ENCODE data around the gene RIPOR2. TPM values are rescaled to one million over a fixed set of nuclear protein-coding genes. Genes with fewer than 3 reads are reported as not detected.

The RIPOR2 gene
- total and polyA plus RNA-seq, 10 of the 15 experiments (the other 5 are each of a cell fraction or from before 2014, with no cell fraction given), result 22.2 to 48.2 (median 34.7) TPM

- Histone ChIP-seq H3K27me3 (replicated peaks in 1 of 2; ENCODE audit: control insufficient read depth in 2 of 2, insufficient read depth in 2 of 2, low read length in 1 of 2) (no peaks in the 10 kb centered on the region), H3K4me1 (ENCODE audit: control insufficient read depth, insufficient read depth, low read length) (no peaks in the 10 kb centered on the region), H3K4me3 (no peak overlapping the region), H2AFZ (ENCODE audit: control insufficient read depth, low read depth, low read length) (no peak overlapping the region), H3K36me3 (ENCODE audit: control insufficient read depth in 2 of 2, insufficient read depth in 2 of 2, low read length in 1 of 2) (no peaks in the 10 kb centered on the region), H3K9me3 (replicated peaks; ENCODE audit: control insufficient read depth, insufficient read depth, low read length) (peaks cover under 1% of the 10 kb centered on the region; the same call in 1 of the 3 replicates), H3K9ac (ENCODE audit: control insufficient read depth, insufficient read depth, low read length) (no peak overlapping the region), H4K20me1 (ENCODE audit: control insufficient read depth, insufficient read depth) (no peaks in the 10 kb centered on the region), H3K4me2 (ENCODE audit: control insufficient read depth, insufficient read depth) (no peak overlapping the region), H3K79me2 (ENCODE audit: control insufficient read depth, insufficient read depth, low read length) (no peaks in the 10 kb centered on the region), H3K27ac (ENCODE audit: control insufficient read depth, insufficient read depth) (no peak overlapping the region)
- POLR2A ChIA-PET, result interaction anchor here (0.6 kb wide), 1 partner anchor 183 kb away, joined by 3 read pairs; no protein-coding TSS in a partner anchor
- RAD21 ChIA-PET (ENCODE audit: unreplicated experiment), result no interaction called here
- DNase-seq (ENCODE audit: low read depth, low spot score) (no peak), ATAC-seq (no peak), FAIRE-seq (no peak)
- WGBS (ENCODE audit: insufficient coverage, insufficient replicate concordance, low lambda C conversion rate, missing lambda C conversion rate), result 92% methylated on average over 5 of the region's 5 CpGs
- TF ChIP-seq SMARCA5 (IDR thresholded peaks at IDR 0.05) (no peak), RELA (IDR thresholded peaks at IDR 0.05; ENCODE audit: borderline replicate concordance, partially characterized antibody) (no peak), EGR1 (IDR thresholded peaks at IDR 0.05; ENCODE audit: borderline replicate concordance in 1 of 2, low read depth in 2 of 2, low read length in 2 of 2) (no peak), NFIC (IDR thresholded peaks at IDR 0.05; ENCODE audit: low read depth, low read length) (no peak), FOXM1 (IDR thresholded peaks at IDR 0.05; ENCODE audit: low read depth, low read length) (no peak)
- no TSS peak for BruUV-seq (replicated peaks)
- SMC1A ChIA-PET (ENCODE audit: uncharacterized antibody, unreplicated experiment), result interaction anchor here (1.1 to 2.1 kb wide), 3 partner anchors 17 to 191 kb away, joined by 3 to 7 read pairs (median 4); no protein-coding TSS in a partner anchor
- CTCF ChIA-PET, result interaction anchor here (0.9 to 1.4 kb wide), 3 partner anchors 58 to 179 kb away, joined by 3 read pairs; no protein-coding TSS in a partner anchor
- in situ Hi-C loops (cut with MboI), result loop anchor here (5.0 kb wide), 1 partner anchor 173 kb away; no protein-coding TSS in a partner anchor
- intact Hi-C loops (cut with micrococcal nuclease; ENCODE audit: unreplicated experiment), result no loop called here
Observed at GRCh38 chr6:24760210-24760609, 175.6 kb downstream of the RIPOR2 start.

- no peak for ATAC-seq
- Histone ChIP-seq H3K36me3 (ENCODE audit: control insufficient read depth in 2 of 2, insufficient read depth in 2 of 2, low read length in 1 of 2) (no peaks in the 10 kb centered on the region), H3K4me1 (ENCODE audit: control insufficient read depth, insufficient read depth, low read length) (no peaks in the 10 kb centered on the region), H4K20me1 (ENCODE audit: control insufficient read depth, insufficient read depth) (no peaks in the 10 kb centered on the region), H3K27ac (ENCODE audit: control insufficient read depth, insufficient read depth) (no peak overlapping the region), H3K4me3 (no peak overlapping the region), H3K9ac (ENCODE audit: control insufficient read depth, insufficient read depth, low read length) (no peak overlapping the region), H3K9me3 (replicated peaks; ENCODE audit: control insufficient read depth, insufficient read depth, low read length) (peaks cover 2% of the 10 kb centered on the region; the same call in 1 of the 3 replicates), H3K4me2 (ENCODE audit: control insufficient read depth, insufficient read depth) (no peak overlapping the region), H3K27me3 (replicated peaks in 1 of 2; ENCODE audit: control insufficient read depth in 2 of 2, insufficient read depth in 2 of 2, low read length in 1 of 2) (no peaks in the 10 kb centered on the region), H2AFZ (ENCODE audit: control insufficient read depth, low read depth, low read length) (no peak overlapping the region), H3K79me2 (ENCODE audit: control insufficient read depth, insufficient read depth, low read length) (no peaks in the 10 kb centered on the region)
- no TSS peak for BruUV-seq (replicated peaks)
- RAD21 ChIA-PET (ENCODE audit: unreplicated experiment), result interaction anchor here (0.6 to 1.9 kb wide), 2 partner anchors 16 to 17 kb away, joined by 3 to 4 read pairs; no protein-coding TSS in a partner anchor
- CTCF ChIA-PET, result interaction anchor here (0.6 to 0.9 kb wide), 3 partner anchors 176 to 259 kb away, joined by 3 read pairs; no protein-coding TSS in a partner anchor
- in situ Hi-C loops (cut with MboI) (loop anchor here (5.0 kb wide), 1 partner anchor 172 kb away; no protein-coding TSS in a partner anchor), intact Hi-C loops (cut with micrococcal nuclease; ENCODE audit: unreplicated experiment) (no loop called here)
- SMC1A ChIA-PET (ENCODE audit: uncharacterized antibody, unreplicated experiment), result interaction anchor here (1.1 to 2.1 kb wide), 2 partner anchors 42 to 190 kb away, joined by 3 to 7 read pairs; no protein-coding TSS in a partner anchor
- WGBS (ENCODE audit: insufficient coverage, insufficient replicate concordance, low lambda C conversion rate, missing lambda C conversion rate), result 98% methylated on average over 3 of the region's 3 CpGs
- no peak for FAIRE-seq
- TF ChIP-seq ATF3 (IDR thresholded peaks at IDR 0.05; ENCODE audit: borderline replicate concordance, extremely low read depth, low read depth, low read length) (no peak), RAD51 (IDR thresholded peaks at IDR 0.05) (no peak), TCF3 (IDR thresholded peaks at IDR 0.05; ENCODE audit: borderline replicate concordance, insufficient read depth, low read depth, low read length) (no peak), EP300 (IDR thresholded peaks at IDR 0.05; ENCODE audit: borderline replicate concordance in 1 of 2, control insufficient read depth in 1 of 2, low read depth in 2 of 2, low read length in 2 of 2) (no peak), BCL11A (IDR thresholded peaks at IDR 0.05; ENCODE audit: low read depth, low read length) (no peak), NBN (IDR thresholded peaks at IDR 0.05) (no peak)
- POLR2A ChIA-PET, result no interaction called here
- DNase-seq (ENCODE audit: low read depth, low spot score), result no peak
Observed at GRCh38 chr6:24759718-24760117, 176.0 kb downstream of the RIPOR2 start.
